HCT116 (cell line): Measurements from ENCODE around the gene PCDHGB5. TPM values are rescaled to one million over a fixed set of nuclear protein-coding genes. Genes with fewer than 3 reads are reported as not detected.

Experiments used
- ATAC-seq: fragments of 200-7000 bp; cut with Tn5 transposase; 2 replicates; pipeline ENCODE4 v1.9.1; 2020; ENCODE audit warnings: mild to moderate bottlenecking, moderate library complexity
- BruUV-seq: library from RNA; stranded (reverse); fragments of 400-500 nt; replicated peaks from 2 replicates; lab custom pipeline; 2021; lab: Mats Ljungman, UMichigan
- CTCF ChIA-PET: fragments of 300-600 bp; sonication (Branson Sonifier 250); formaldehyde crosslinking; loops from one replicate; lab custom pipeline; 2021; ENCODE audit warnings: antibody characterized with exemption; lab: Charles Lee
- POLR2A ChIA-PET: fragments of 300-600, 350-600 bp; sonication (Branson Sonifier 250); formaldehyde crosslinking; loops from one replicate; lab custom pipeline; 2021; ENCODE audit warnings: antibody characterized with exemption; lab: Charles Lee
- RAD21 ChIA-PET, 2 experiments: fragments of 300-600 bp; sonication (Branson Sonifier 250); formaldehyde crosslinking; loops; one replicate each; lab custom pipeline; 2023; ENCODE audit warnings: low total read pairs in 2 of 2; ENCODE audit not compliant: uncharacterized antibody in 2 of 2, unreplicated experiment in 2 of 2, low non-redundant PET in 1 of 2; lab: Charles Lee
- DNase-seq: peaks from one replicate; pipeline ENCODE4 v3.0.0-alpha.2; 2010; ENCODE audit warnings: low read depth, low spot score
- H2AFZ ChIP-seq: fragments of 200-600 bp; shearing (Covaris generic), sonication (generic); 2 replicates; pipeline ENCODE4 v1.6.1; 2017; ENCODE audit warnings: low read depth, mixed run types, mixed read lengths, antibody characterized with exemption, low read length; ENCODE audit not compliant: poor library complexity, severe bottlenecking
- H3K27ac ChIP-seq: 2 replicates; pipeline ENCODE4 v1.5.1; 2012; ENCODE audit warnings: low read depth, low read length
- H3K27me3 ChIP-seq: fragments of 200-600 bp; sonication (generic); 2 replicates; pipeline ENCODE4 v1.6.1; 2016; ENCODE audit warnings: mixed run types, low read length, mixed read lengths; ENCODE audit not compliant: insufficient read depth
- H3K36me3 ChIP-seq, 2 experiments: fragments of 200-500 bp in 1 of 2; fragments of 200-600 bp in 1 of 2; sonication (Bioruptor generic) in 1 of 2; sonication (generic) in 1 of 2; 2 replicates each; pipeline versions ENCODE4 v1.5.1 to v1.6.1; 2014 to 2016; ENCODE audit warnings: low read length in 2 of 2, inconsistent platforms in 1 of 2, mixed read lengths in 1 of 2, mixed run types in 1 of 2; ENCODE audit not compliant: insufficient read depth in 2 of 2, control insufficient read depth in 1 of 2
- H3K4me1 ChIP-seq, 2 experiments: fragments of 200-600 bp in 1 of 2; sonication (generic) in 1 of 2; 2 replicates each; pipeline versions ENCODE4 v1.5.1 to v1.6.1; 2012 to 2017; ENCODE audit warnings: low read length in 2 of 2, inconsistent platforms in 1 of 2, mild to moderate bottlenecking in 1 of 2, mixed read lengths in 1 of 2, mixed run types in 1 of 2, moderate library complexity in 1 of 2; ENCODE audit not compliant: insufficient read depth in 2 of 2, control insufficient read depth in 1 of 2
- H3K4me2 ChIP-seq: fragments of 200-600 bp; sonication (generic); 2 replicates; pipeline ENCODE4 v1.6.1; 2017; ENCODE audit warnings: mixed run types, low read length, mixed read lengths
- H3K4me3 ChIP-seq, 2 experiments: fragments of 200-600 bp in 1 of 2; sonication (generic) in 1 of 2; replicated peaks in 1 of 2; 2 replicates each; pipeline ENCODE4 v1.5.1; 2011 to 2016; ENCODE audit warnings: low read length in 2 of 2, control low read depth in 1 of 2, low read depth in 1 of 2, mild to moderate bottlenecking in 1 of 2, mixed read lengths in 1 of 2, mixed run types in 1 of 2
- H3K79me2 ChIP-seq: fragments of 200-600 bp; sonication (generic); 2 replicates; pipeline ENCODE4 v1.6.1; 2017; ENCODE audit warnings: mild to moderate bottlenecking, mixed run types, low read length, moderate library complexity, mixed read lengths; ENCODE audit not compliant: insufficient read depth
- H3K9ac ChIP-seq: fragments of 200-600 bp; sonication (generic); 2 replicates; pipeline ENCODE4 v1.6.1; 2016; ENCODE audit warnings: low read length, mixed read lengths
- H3K9me2 ChIP-seq: fragments of 200-600 bp; sonication (generic), shearing (Covaris generic); 2 replicates; pipeline ENCODE4 v1.6.1; 2017; ENCODE audit warnings: mixed run types, mild to moderate bottlenecking, moderate library complexity; ENCODE audit not compliant: insufficient read depth
- H3K9me3 ChIP-seq, 2 experiments: fragments of 200-500 bp in 1 of 2; fragments of 200-600 bp in 1 of 2; sonication (Bioruptor generic) in 1 of 2; sonication (generic) in 1 of 2; 2 replicates each; pipeline ENCODE4 v1.6.1; 2014 to 2017; ENCODE audit warnings: low read length in 2 of 2, mixed read lengths in 2 of 2, inconsistent platforms in 1 of 2, low read depth in 1 of 2, mild to moderate bottlenecking in 1 of 2, mixed run types in 1 of 2, moderate library complexity in 1 of 2; ENCODE audit not compliant: control insufficient read depth in 1 of 2, insufficient read depth in 1 of 2
- H4K20me1 ChIP-seq: fragments of 200-600 bp; sonication (generic), shearing (Covaris generic); 2 replicates; pipeline ENCODE4 v1.6.1; 2017; ENCODE audit warnings: mixed run types, mild to moderate bottlenecking, moderate library complexity; ENCODE audit not compliant: insufficient read depth
- ATF3 ChIP-seq: IDR thresholded peaks from 2 replicates; pipeline ENCODE4 v1.6.1; 2012
- CTCF ChIP-seq, 3 experiments: fragments of 200-600 bp in 1 of 3; sonication (generic) in 1 of 3; IDR thresholded peaks in 2 of 3; conservative IDR thresholded peaks in 1 of 3; 2 replicates each; pipeline ENCODE4 v1.5.1; 2012 to 2017; ENCODE audit warnings: low read depth in 2 of 3, low read length in 2 of 3, antibody characterized with exemption in 1 of 3, borderline replicate concordance in 1 of 3, control low read depth in 1 of 3, mild to moderate bottlenecking in 1 of 3, mixed read lengths in 1 of 3, mixed run types in 1 of 3, moderate library complexity in 1 of 3; ENCODE audit not compliant: insufficient read depth in 1 of 3
- ELF1 ChIP-seq: IDR thresholded peaks from 2 replicates; pipeline ENCODE4 v1.6.1; 2012; ENCODE audit warnings: low read depth, borderline replicate concordance
- EZH2 ChIP-seq: fragments of 200-600 bp; sonication (generic); IDR thresholded peaks from 2 replicates; pipeline ENCODE4 v1.6.1; 2017; ENCODE audit warnings: antibody characterized with exemption, mixed run types
- EZH2phosphoT487 ChIP-seq: fragments of 200-600 bp; IDR thresholded peaks from 2 replicates; pipeline ENCODE4 v1.6.1; 2018; ENCODE audit warnings: antibody characterized with exemption, borderline replicate concordance
- FOSL1 ChIP-seq: IDR thresholded peaks from 2 replicates; pipeline ENCODE4 v1.6.1; 2012; ENCODE audit warnings: low read depth
- JUND ChIP-seq: IDR thresholded peaks from 2 replicates; pipeline ENCODE4 v1.6.1; 2012
- POLR2A ChIP-seq: IDR thresholded peaks from 2 replicates; pipeline ENCODE4 v1.7.0; 2011; ENCODE audit warnings: borderline replicate concordance; ENCODE audit not compliant: insufficient read depth, insufficient read length; ENCODE audit errors: extremely low read depth
- POLR2AphosphoS5 ChIP-seq: IDR thresholded peaks from 2 replicates; pipeline ENCODE4 v1.6.1; 2011; ENCODE audit warnings: mild to moderate bottlenecking, low read depth, low read length, moderate library complexity
- RAD21 ChIP-seq: IDR thresholded peaks from 2 replicates; pipeline ENCODE4 v1.6.1; 2012; ENCODE audit warnings: low read depth, mild to moderate bottlenecking
- REST ChIP-seq: IDR thresholded peaks from 2 replicates; pipeline ENCODE4 v1.6.1; 2012; ENCODE audit warnings: low read depth
- SIN3A ChIP-seq: IDR thresholded peaks from 2 replicates; pipeline ENCODE4 v1.6.1; 2012; ENCODE audit warnings: low read depth
- SRF ChIP-seq: IDR thresholded peaks from 2 replicates; pipeline ENCODE4 v1.6.1; 2012; ENCODE audit warnings: low read depth
- TCF7L2 ChIP-seq: IDR thresholded peaks from 2 replicates; pipeline ENCODE4 v1.7.0; 2011; ENCODE audit warnings: borderline replicate concordance, inconsistent platforms; ENCODE audit not compliant: insufficient read depth, insufficient read length; ENCODE audit errors: extremely low read depth
- YY1 ChIP-seq: IDR thresholded peaks from 2 replicates; pipeline ENCODE4 v1.6.1; 2011; ENCODE audit warnings: low read length, low read depth, moderate library complexity, mild to moderate bottlenecking; ENCODE audit not compliant: insufficient replicate concordance; ENCODE audit errors: extremely low read depth
- ZBTB33 ChIP-seq: IDR thresholded peaks from 2 replicates; pipeline ENCODE4 v1.6.1; 2011; ENCODE audit warnings: mild to moderate bottlenecking, low read length, moderate library complexity; ENCODE audit not compliant: insufficient replicate concordance; ENCODE audit errors: extremely low read depth
- ZFX ChIP-seq: fragments of 450-650 bp; IDR thresholded peaks from 2 replicates; pipeline ENCODE4 v1.6.1; 2017
- intact Hi-C: fragments of 100-400 bp; cut with micrococcal nuclease; formaldehyde crosslinking; loops from 2 replicates; pipeline ENCODE4 v1.10.0; 2022
- total RNA-seq: library from RNA; stranded (reverse); gene quantifications from one replicate; pipeline ENCODE4 v1.2.1, GENCODE V29; 2021; ENCODE audit not compliant: unreplicated experiment

Gene PCDHGB5
- total RNA-seq, 1 experiment from 2014 or later, result 0.15 TPM

GRCh38 chr5:141399555-141400258 lies 2.0 kb downstream of the PCDHGB5 start:
- Histone ChIP-seq H3K4me3 (no peak overlapping the region), H3K9me3 (no peaks in the 10 kb centered on the region; a peak in 1 of 4 replicates), H3K4me1 (no peaks in the 10 kb centered on the region), H3K79me2 (no peaks in the 10 kb centered on the region), H3K27me3 (no peaks in the 10 kb centered on the region), H2AFZ (no peak overlapping the region), H3K27ac (no peak overlapping the region), H3K9ac (no peak overlapping the region), H3K4me2 (no peak overlapping the region), H3K36me3 (no peaks in the 10 kb centered on the region), H3K9me2 (no peaks in the 10 kb centered on the region), H4K20me1 (no peaks in the 10 kb centered on the region)
- ATAC-seq (no peak), DNase-seq (no peak)
- intact Hi-C loops, result no loop called here
- RAD21 ChIA-PET, result no interaction called here
- no peak for TF ChIP-seq RAD21
- no peak for TF ChIP-seq ELF1
- no peak for TF ChIP-seq YY1
- TF ChIP-seq ZFX, result no peak
- no peak for TF ChIP-seq CTCF (IDR thresholded peaks at IDR 0.05 in 2 of 3, conservative IDR thresholded peaks at IDR 0.05 in 1 of 3; ENCODE audit: borderline replicate concordance in 1 of 3, insufficient read depth in 1 of 3, low read depth in 2 of 3, low read length in 2 of 3)
- TF ChIP-seq ZBTB33, result no peak
- TF ChIP-seq POLR2AphosphoS5, result no peak
- TF ChIP-seq EZH2phosphoT487, result no peak
- no peak for TF ChIP-seq FOSL1
- no peak for TF ChIP-seq SIN3A
- TF ChIP-seq POLR2A, result no peak
- no peak for TF ChIP-seq ATF3
- TF ChIP-seq EZH2, result no peak
- no peak for TF ChIP-seq REST
- TF ChIP-seq SRF, result no peak
- TF ChIP-seq JUND, result no peak
- TF ChIP-seq TCF7L2, result no peak
- POLR2A ChIA-PET, result no interaction called here
- CTCF ChIA-PET, result no interaction called here
- no TSS peak for BruUV-seq
